NB4 (cell line): Measurements from ENCODE around the gene ZXDA.

Experiments
- DNase-seq: peaks from one replicate; pipeline ENCODE4 v3.0.0; 2010; ENCODE audit warnings: low read depth
- H3K4me3 ChIP-seq: one replicate; pipeline ENCODE4 v1.5.1; 2011; ENCODE audit warnings: mild to moderate bottlenecking, low read depth, low read length, moderate library complexity
- CTCF ChIP-seq: IDR thresholded peaks from one replicate; pipeline ENCODE4 v1.5.1; 2012; ENCODE audit warnings: low read depth, low read length
- MAX ChIP-seq: IDR thresholded peaks from 2 replicates; pipeline ENCODE4 v1.6.1; 2011; ENCODE audit warnings: low read depth, low read length
- MYC ChIP-seq: IDR thresholded peaks from 2 replicates; pipeline ENCODE4 v1.6.1; 2011; ENCODE audit warnings: low read depth, low read length
- POLR2A ChIP-seq: IDR thresholded peaks from 2 replicates; pipeline ENCODE4 v1.6.1; 2011; ENCODE audit warnings: mild to moderate bottlenecking; ENCODE audit not compliant: insufficient read length; ENCODE audit errors: extremely low read depth

ZXDA gene

GRCh38 chrX:57905141-57905540 lies 5.1 kb downstream of the ZXDA start:
- TF ChIP-seq POLR2A = no peak
- no peak for TF ChIP-seq MAX
- no peak for TF ChIP-seq CTCF
- no peak for TF ChIP-seq MYC
- no peak for DNase-seq
- no peak overlapping the region for H3K4me3 ChIP-seq

- H3K4me3 ChIP-seq = no peak overlapping the region
- no peak for TF ChIP-seq MYC
- no peak for TF ChIP-seq CTCF
- TF ChIP-seq POLR2A = no peak
- no peak for TF ChIP-seq MAX
- DNase-seq = no peak
These were observed 5.9 kb downstream of the ZXDA start for GRCh38 chrX:57904176-57904880.

- no peak overlapping the region for H3K4me3 ChIP-seq
- no peak for TF ChIP-seq MYC
- no peak for TF ChIP-seq POLR2A
- TF ChIP-seq CTCF = no peak
- TF ChIP-seq MAX = no peak
- DNase-seq = no peak
These were observed 7.6 kb downstream of the ZXDA start for GRCh38 chrX:57902633-57903032.

GRCh38 chrX:57901466-57901865 lies 8.8 kb downstream of the ZXDA start:
- TF ChIP-seq MYC (no peak), POLR2A (no peak)
- no peak overlapping the region for H3K4me3 ChIP-seq

GRCh38 chrX:57900975-57901374 lies 9.3 kb downstream of the ZXDA start:
- no peak for TF ChIP-seq MYC
- TF ChIP-seq MAX = no peak
- TF ChIP-seq POLR2A = no peak
- TF ChIP-seq CTCF = no peak
- DNase-seq = no peak
- H3K4me3 ChIP-seq = no peak overlapping the region

More at GRCh38 chrX:57901466-57901865, 8.8 kb downstream of the ZXDA start:
- no peak for DNase-seq

GRCh38 chrX:57899906-57900305 lies 10.4 kb downstream of the ZXDA start:
- H3K4me3 ChIP-seq = no peak overlapping the region
- no peak for TF ChIP-seq POLR2A
- TF ChIP-seq CTCF = no peak
- no peak for TF ChIP-seq MYC
- TF ChIP-seq MAX = no peak
- no peak for DNase-seq
